Testis (tissue), 2 donors: ENCODE measurements around the gene CBFA2T3.

Source experiments
- CTCF ChIP-seq, 3 experiments: fragments of 450-650 bp in 2 of 3; fragments of 200-600 bp in 1 of 3; sonication (generic) in 1 of 3; IDR thresholded peaks; one replicate each; pipeline ENCODE4 v1.5.1; 2016 to 2019; ENCODE audit warnings: antibody characterized with exemption in 3 of 3, mild to moderate bottlenecking in 2 of 3, moderate library complexity in 1 of 3
- POLR2A ChIP-seq: fragments of 450-650 bp; IDR thresholded peaks from one replicate; pipeline ENCODE4 v1.6.1; 2017; ENCODE audit warnings: antibody characterized with exemption, mild to moderate bottlenecking, moderate library complexity

DNA sequence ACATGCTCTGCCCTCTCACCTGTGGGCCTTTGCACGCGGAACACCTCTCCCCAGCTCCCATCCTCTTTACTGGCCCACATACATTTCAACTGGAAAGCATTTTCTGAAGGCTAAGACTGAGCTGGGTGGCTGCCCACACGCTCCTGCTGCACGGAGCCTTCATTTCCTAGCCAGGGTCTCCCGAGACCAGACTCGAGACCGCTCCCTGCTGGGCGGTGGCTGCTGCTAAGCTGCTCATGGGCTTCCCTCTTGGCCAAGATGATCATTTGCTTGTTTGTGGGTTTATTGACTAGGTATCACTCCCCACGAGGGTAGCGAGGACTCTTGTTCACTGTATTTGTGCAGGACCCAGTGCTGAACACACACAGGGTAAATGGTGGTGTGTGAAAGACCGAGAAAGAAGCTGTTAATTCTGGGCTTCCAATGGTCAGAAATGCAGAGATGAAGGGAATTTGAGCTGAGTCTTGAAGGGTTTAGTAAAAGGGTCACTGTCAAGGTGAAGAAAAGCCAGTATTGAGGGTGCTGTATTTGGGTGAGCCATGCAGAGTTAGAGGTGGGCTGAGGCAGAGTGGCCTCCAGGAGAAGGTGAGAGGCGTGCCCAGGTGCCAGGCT is 119.2 kb downstream of the CBFA2T3 start:
- TF ChIP-seq POLR2A (no peak), CTCF (IDR thresholded peaks at IDR 0.05) (peak; percentile 12 to 66 (median 65))
